Epithelial cell of proximal tubule (primary cell): Measurements from ENCODE around the gene TM2D3. TPM values are rescaled to one million over a fixed set of nuclear protein-coding genes. Genes with fewer than 3 reads are reported as not detected.
"Not testable (repeated sequence)": the region's sequence is repeated elsewhere in the genome, so short reads cannot be mapped to it uniquely, and the experiment has no call there.

Experiments
- DNase-seq: peaks from one replicate; pipeline ENCODE4 v3.0.0-alpha.2; 2011; ENCODE audit warnings: low read depth
- H3K4me3 ChIP-seq: 2 replicates; pipeline ENCODE4 v1.5.1; 2011; ENCODE audit warnings: low read depth, mild to moderate bottlenecking, low read length
- CTCF ChIP-seq: conservative IDR thresholded peaks from 2 replicates; pipeline ENCODE4 v1.5.1; 2012; ENCODE audit warnings: low read depth, mild to moderate bottlenecking, low read length
- total RNA-seq: library from RNA; depleted of rRNA; stranded (reverse); fragments of >200 nt; gene quantifications from 2 replicates; pipeline ENCODE4 v1.2.3, GENCODE V29; 2015

The TM2D3 gene
- total RNA-seq, 1 donor from 2014 or later = 22.3 TPM

GRCh38 chr15:101637919-101638318, 14.3 kb downstream of the TM2D3 start:
- no peak for TF ChIP-seq CTCF
- no peak overlapping the region for H3K4me3 ChIP-seq
- no peak for DNase-seq

- TF ChIP-seq CTCF = no peak
- H3K4me3 ChIP-seq = no peak overlapping the region
- no peak for DNase-seq
Observed at GRCh38 chr15:101637516-101637915, 14.7 kb downstream of the TM2D3 start.

GRCh38 chr15:101637038-101637437, 15.1 kb downstream of the TM2D3 start:
- H3K4me3 ChIP-seq = no peak overlapping the region
- no peak for TF ChIP-seq CTCF
- no peak for DNase-seq

- no peak overlapping the region for H3K4me3 ChIP-seq
- DNase-seq = no peak
- no peak for TF ChIP-seq CTCF
Observed at GRCh38 chr15:101635944-101636727, 16.0 kb downstream of the TM2D3 start.

- DNase-seq = no peak
- TF ChIP-seq CTCF = no peak
- H3K4me3 ChIP-seq = no peak overlapping the region
Observed at GRCh38 chr15:101633356-101633755, 18.8 kb downstream of the TM2D3 start.

- not testable (repeated sequence) for H3K4me3 ChIP-seq, DNase-seq
Observed at GRCh38 chr15:101626729-101627128, 25.5 kb downstream of the TM2D3 start.

- no peak for TF ChIP-seq CTCF
- no peak for DNase-seq
- no peak overlapping the region for H3K4me3 ChIP-seq
Observed at GRCh38 chr15:101625980-101626379, 26.2 kb downstream of the TM2D3 start.
